BLaER1 (cell line): ENCODE measurements around the gene CCDC93.

Experiments used
- H3K27ac ChIP-seq: shearing (Covaris generic); formaldehyde crosslinking; 2 replicates; pipeline ENCODE4 v1.8.1; 2022
- H3K27me3 ChIP-seq: shearing (Covaris generic); formaldehyde crosslinking; 2 replicates; pipeline ENCODE4 v1.8.1; 2022
- H3K36me3 ChIP-seq: shearing (Covaris generic); formaldehyde crosslinking; 2 replicates; pipeline ENCODE4 v1.8.1; 2022
- H3K4me1 ChIP-seq: shearing (Covaris generic); formaldehyde crosslinking; 2 replicates; pipeline ENCODE4 v1.8.1; 2022
- H3K4me2 ChIP-seq: shearing (Covaris generic); formaldehyde crosslinking; 2 replicates; pipeline ENCODE4 v1.8.1; 2022
- H3K4me3 ChIP-seq: shearing (Covaris generic); formaldehyde crosslinking; 2 replicates; pipeline ENCODE4 v1.8.1; 2022
- H3K9ac ChIP-seq: shearing (Covaris generic); formaldehyde crosslinking; 2 replicates; pipeline ENCODE4 v1.8.1; 2022
- H3K9me3 ChIP-seq: shearing (Covaris generic); formaldehyde crosslinking; 2 replicates; pipeline ENCODE4 v1.8.1; 2022
- H4K20me1 ChIP-seq: shearing (Covaris generic); formaldehyde crosslinking; 2 replicates; pipeline ENCODE4 v1.8.1; 2022
- Cebpa-rat ChIP-seq: shearing (Covaris generic); IDR thresholded peaks from 2 replicates; pipeline ENCODE4 v1.8.1; 2022

Gene CCDC93, protein sequence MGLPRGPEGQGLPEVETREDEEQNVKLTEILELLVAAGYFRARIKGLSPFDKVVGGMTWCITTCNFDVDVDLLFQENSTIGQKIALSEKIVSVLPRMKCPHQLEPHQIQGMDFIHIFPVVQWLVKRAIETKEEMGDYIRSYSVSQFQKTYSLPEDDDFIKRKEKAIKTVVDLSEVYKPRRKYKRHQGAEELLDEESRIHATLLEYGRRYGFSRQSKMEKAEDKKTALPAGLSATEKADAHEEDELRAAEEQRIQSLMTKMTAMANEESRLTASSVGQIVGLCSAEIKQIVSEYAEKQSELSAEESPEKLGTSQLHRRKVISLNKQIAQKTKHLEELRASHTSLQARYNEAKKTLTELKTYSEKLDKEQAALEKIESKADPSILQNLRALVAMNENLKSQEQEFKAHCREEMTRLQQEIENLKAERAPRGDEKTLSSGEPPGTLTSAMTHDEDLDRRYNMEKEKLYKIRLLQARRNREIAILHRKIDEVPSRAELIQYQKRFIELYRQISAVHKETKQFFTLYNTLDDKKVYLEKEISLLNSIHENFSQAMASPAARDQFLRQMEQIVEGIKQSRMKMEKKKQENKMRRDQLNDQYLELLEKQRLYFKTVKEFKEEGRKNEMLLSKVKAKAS

GRCh38 chr2:118013724-118014491, at the start of gene CCDC93:
TSS of gene CCDC93 (minus strand) at chr2:118014070. CDS start at chr2:118013995, 75 bp downstream.
- peak within 1 kb of the TSS; percentile 99 for H3K4me2 ChIP-seq
- H3K9ac ChIP-seq = peak within 1 kb of the TSS; percentile 89
- H3K9me3 ChIP-seq = no peaks in the 10 kb centered on the region
- peaks cover 48% of the 10 kb centered on the region for H4K20me1 ChIP-seq
- H3K36me3 ChIP-seq = peaks cover 10% of the 10 kb centered on the region
- H3K27me3 ChIP-seq = no peaks in the 10 kb centered on the region
- H3K4me1 ChIP-seq = peaks cover 26% of the 10 kb centered on the region
- peak within 1 kb of the TSS; percentile 100 for H3K4me3 ChIP-seq
- peak within 1 kb of the TSS; percentile 81 for H3K27ac ChIP-seq
- no peak for TF ChIP-seq Cebpa-rat

- Histone ChIP-seq H3K9me3 (no peaks in the 10 kb centered on the region), H3K4me3 (no peak overlapping the region), H4K20me1 (no peaks in the 10 kb centered on the region), H3K27ac (no peak overlapping the region), H3K36me3 (no peaks in the 10 kb centered on the region), H3K9ac (no peak overlapping the region), H3K4me2 (no peak overlapping the region), H3K4me1 (peaks cover 29% of the 10 kb centered on the region), H3K27me3 (no peaks in the 10 kb centered on the region)
- TF ChIP-seq Cebpa-rat = no peak
These were observed 48.8 kb upstream of the CCDC93 start for GRCh38 chr2:118062669-118063068.

DNA sequence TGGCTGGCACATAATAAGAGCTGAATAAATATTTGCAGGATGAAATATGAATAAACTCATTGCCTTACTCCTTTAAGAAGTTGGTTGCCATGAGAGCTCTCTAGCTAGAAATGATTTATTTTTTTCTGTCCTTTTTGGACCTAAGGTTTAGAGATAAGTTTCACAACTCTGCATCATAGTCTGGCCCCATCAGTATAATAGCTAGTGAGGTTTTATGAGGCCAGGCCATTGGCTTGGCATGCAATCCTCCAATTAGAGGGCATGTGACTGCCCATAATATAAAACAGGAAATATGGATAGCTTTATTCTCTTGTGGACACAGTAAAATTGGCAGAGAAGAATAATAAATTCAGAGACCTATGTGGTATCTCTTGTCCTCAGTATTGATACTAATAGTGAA, 48.2 kb upstream of the CCDC93 start:
- no peak overlapping the region for H3K9ac ChIP-seq
- no peaks in the 10 kb centered on the region for H4K20me1 ChIP-seq
- no peak overlapping the region for H3K27ac ChIP-seq
- H3K27me3 ChIP-seq = no peaks in the 10 kb centered on the region
- peaks cover 29% of the 10 kb centered on the region for H3K4me1 ChIP-seq
- H3K9me3 ChIP-seq = no peaks in the 10 kb centered on the region
- no peak for TF ChIP-seq Cebpa-rat
- H3K4me2 ChIP-seq = no peak overlapping the region
- H3K36me3 ChIP-seq = no peaks in the 10 kb centered on the region
- no peak overlapping the region for H3K4me3 ChIP-seq

- no peak overlapping the region for H3K9ac ChIP-seq
These were observed 47.5 kb upstream of the CCDC93 start for GRCh38 chr2:118061135-118061955.

GRCh38 chr2:118059919-118060478, 46.1 kb upstream of the CCDC93 start:
- TF ChIP-seq Cebpa-rat = no peak
- Histone ChIP-seq H3K4me2 (peak overlapping the region; percentile 49), H4K20me1 (no peaks in the 10 kb centered on the region), H3K9ac (no peak overlapping the region; the same call in 1 of the 2 replicates), H3K27ac (no peak overlapping the region), H3K4me1 (peaks cover 46% of the 10 kb centered on the region), H3K9me3 (no peaks in the 10 kb centered on the region), H3K27me3 (no peaks in the 10 kb centered on the region), H3K36me3 (no peaks in the 10 kb centered on the region), H3K4me3 (no peak overlapping the region)

More at GRCh38 chr2:118061135-118061955, 47.5 kb upstream of the CCDC93 start:
- no peak overlapping the region for H3K27ac ChIP-seq
- H3K4me2 ChIP-seq = no peak overlapping the region
- TF ChIP-seq Cebpa-rat = no peak
- H3K4me3 ChIP-seq = no peak overlapping the region
- no peaks in the 10 kb centered on the region for H3K9me3 ChIP-seq
- no peaks in the 10 kb centered on the region for H4K20me1 ChIP-seq
- no peaks in the 10 kb centered on the region for H3K27me3 ChIP-seq
- no peaks in the 10 kb centered on the region for H3K36me3 ChIP-seq
- H3K4me1 ChIP-seq = peaks cover 32% of the 10 kb centered on the region

- Histone ChIP-seq H3K9me3 (no peaks in the 10 kb centered on the region), H3K4me3 (no peak overlapping the region), H3K4me1 (peaks cover 47% of the 10 kb centered on the region), H3K9ac (no peak overlapping the region), H3K36me3 (no peaks in the 10 kb centered on the region), H3K27me3 (no peaks in the 10 kb centered on the region), H3K27ac (no peak overlapping the region), H3K4me2 (peak overlapping the region; percentile 49; the same call in 1 of the 2 replicates), H4K20me1 (no peaks in the 10 kb centered on the region)
- TF ChIP-seq Cebpa-rat = no peak
These were observed 45.1 kb upstream of the CCDC93 start for GRCh38 chr2:118058951-118059350.

DNA sequence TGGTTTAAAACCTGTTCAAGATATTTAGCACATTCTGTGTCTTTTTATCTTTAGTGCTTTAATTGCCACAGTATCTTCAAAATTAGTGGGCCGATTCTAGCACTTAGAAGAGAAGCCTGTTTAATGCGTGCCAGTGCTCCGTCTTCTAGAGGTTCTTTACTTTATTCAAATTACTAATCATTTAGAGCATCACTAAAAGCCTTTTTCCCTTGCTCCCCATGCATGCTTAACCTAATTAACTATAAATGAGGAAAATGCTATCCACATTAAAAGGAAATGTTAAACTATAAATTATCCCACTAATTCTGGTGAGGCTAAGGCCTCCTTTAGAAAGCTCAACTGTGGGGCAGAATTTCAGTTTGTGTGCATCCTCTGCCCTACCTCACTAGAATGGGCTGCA, 42.9 kb upstream of the CCDC93 start:
- no peak overlapping the region for H3K27ac ChIP-seq
- H3K4me2 ChIP-seq = no peak overlapping the region; the same call in 1 of the 2 replicates
- no peak overlapping the region for H3K9ac ChIP-seq
- no peaks in the 10 kb centered on the region for H4K20me1 ChIP-seq
- H3K4me1 ChIP-seq = peaks cover 46% of the 10 kb centered on the region
- H3K27me3 ChIP-seq = no peaks in the 10 kb centered on the region
- H3K4me3 ChIP-seq = no peak overlapping the region
- no peaks in the 10 kb centered on the region for H3K9me3 ChIP-seq
- TF ChIP-seq Cebpa-rat = no peak
- H3K36me3 ChIP-seq = no peaks in the 10 kb centered on the region

DNA sequence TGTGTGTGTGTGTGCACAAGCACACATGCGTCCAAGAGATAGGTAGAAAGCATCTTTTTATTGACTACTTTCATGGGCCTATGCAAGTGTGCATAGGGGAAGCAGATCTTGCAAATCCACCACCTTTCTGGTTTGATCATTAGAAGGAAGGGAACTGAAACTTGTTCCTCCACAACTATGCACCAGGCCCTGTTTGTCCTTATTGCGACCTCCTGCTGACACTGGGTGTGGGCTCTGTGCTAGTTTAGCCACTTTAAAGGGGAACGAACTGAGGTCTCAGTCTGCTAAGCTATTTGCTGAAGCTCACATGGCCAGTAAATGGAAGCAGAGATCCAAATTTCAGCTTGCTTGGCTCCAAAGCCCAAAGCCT, 42.3 kb upstream of the CCDC93 start:
- no peak overlapping the region for H3K9ac ChIP-seq
- TF ChIP-seq Cebpa-rat = no peak
- no peaks in the 10 kb centered on the region for H3K27me3 ChIP-seq
- H3K4me2 ChIP-seq = peak overlapping the region; percentile 54
- H4K20me1 ChIP-seq = no peaks in the 10 kb centered on the region
- no peak overlapping the region for H3K27ac ChIP-seq
- no peaks in the 10 kb centered on the region for H3K36me3 ChIP-seq
- H3K9me3 ChIP-seq = no peaks in the 10 kb centered on the region
- H3K4me1 ChIP-seq = peaks cover 40% of the 10 kb centered on the region
- H3K4me3 ChIP-seq = no peak overlapping the region
